Cardiac muscle cell (in vitro differentiated cells and primary cell): ENCODE measurements around the gene FPGS. TPM values are rescaled to one million over a fixed set of nuclear protein-coding genes. Genes with fewer than 3 reads are reported as not detected.

ENCODE experiments used
- DNase-seq, 2 donors: peaks; one replicate each; pipeline versions ENCODE4 v3.0.0 to v3.0.0-alpha.2; 2010 to 2017; ENCODE audit warnings: low read depth in 1 of 2, low spot score in 1 of 2
- H3K27ac ChIP-seq: fragments of 200-600 bp; sonication (generic); 2 replicates; pipeline ENCODE4 v1.5.1; 2016
- H3K27me3 ChIP-seq: fragments of 200-600 bp; sonication (generic); 2 replicates; pipeline ENCODE4 v1.6.0; 2016; ENCODE audit warnings: control low read depth
- H3K36me3 ChIP-seq: fragments of 200-600 bp; sonication (generic); 2 replicates; pipeline ENCODE4 v1.5.1; 2016; ENCODE audit warnings: control low read depth
- H3K4me1 ChIP-seq: fragments of 200-600 bp; sonication (generic); 2 replicates; pipeline ENCODE4 v1.8.1; 2017; ENCODE audit warnings: low read depth, mild to moderate bottlenecking, mixed run types
- H3K4me3 ChIP-seq: fragments of 200-600 bp; sonication (generic); 2 replicates; pipeline ENCODE4 v1.5.1; 2016; ENCODE audit warnings: mild to moderate bottlenecking
- H3K9me3 ChIP-seq: fragments of 200-600 bp; sonication (generic); 2 replicates; pipeline ENCODE4 v1.5.1; 2017; ENCODE audit warnings: low read depth, mild to moderate bottlenecking, control low read depth
- polyA plus RNA-seq: library from polyadenylated mRNA; unstranded; fragments of >200 nt; fragmentation: Nextera tagmentation; extraction: Ambion mirVana; gene quantifications from 2 replicates; pipeline ENCODE4 v1.2.1, GENCODE V29; 2016
- total RNA-seq: library from RNA; depleted of rRNA; stranded (reverse); fragments of >200 nt; gene quantifications from 2 replicates; pipeline ENCODE4 v1.2.3, GENCODE V29; 2016
- TF ChIP-seq, protein P1 (sequence below): IDR thresholded peaks from 2 replicates; pipeline ENCODE4 v1.5.1; 2012; ENCODE audit warnings: low read depth, mild to moderate bottlenecking, low read length

Gene FPGS
- total and polyA plus RNA-seq, 2 experiments from 2014 or later: 78.3 to 123 TPM

DNA sequence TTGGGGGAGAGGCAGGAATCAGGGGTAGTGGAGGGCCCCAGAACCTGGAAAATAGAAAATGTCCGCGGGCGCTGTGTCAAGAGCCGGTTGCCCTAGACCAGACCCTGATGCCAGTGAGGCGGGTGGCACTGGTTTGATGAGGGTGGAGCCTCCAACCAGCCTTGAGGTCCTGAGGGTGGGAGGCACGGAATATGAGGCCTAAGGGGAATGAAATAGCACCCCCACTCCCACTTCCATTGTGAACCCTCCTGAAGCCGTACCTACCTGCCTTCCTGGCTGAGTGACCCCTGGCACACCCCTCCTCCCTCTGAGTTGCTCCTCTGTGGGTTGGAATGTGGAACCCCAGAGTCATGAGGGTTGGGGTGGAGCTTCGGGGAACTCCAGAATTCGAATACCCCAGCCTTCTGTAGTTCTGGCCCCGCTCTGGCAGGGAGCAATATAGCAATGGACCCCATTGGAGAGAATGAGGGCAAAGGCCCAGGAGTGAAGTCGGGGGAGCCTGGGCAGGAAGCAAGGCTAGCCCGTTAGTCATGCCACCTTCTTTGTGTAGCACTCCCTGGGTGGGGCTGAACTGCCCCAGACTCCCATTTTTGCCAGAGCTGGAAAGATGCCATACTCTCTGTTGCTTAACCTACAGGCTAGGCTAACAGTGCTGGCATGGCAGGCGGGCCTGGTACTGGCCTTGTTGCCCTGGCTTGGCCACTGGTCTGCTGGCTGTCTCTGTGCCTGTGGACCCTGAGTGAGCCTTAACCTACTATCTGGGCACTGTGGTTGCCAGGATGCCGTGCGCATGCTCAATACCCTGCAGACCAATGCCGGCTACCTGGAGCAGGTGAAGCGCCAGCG lies 1.0 kb downstream of the FPGS start:
- Histone ChIP-seq H3K4me3 (peak overlapping the region; percentile 59), H3K27ac (peak overlapping the region; percentile 88), H3K9me3 (no peaks in the 10 kb centered on the region), H3K4me1 (peaks cover 17% of the 10 kb centered on the region), H3K36me3 (peaks cover 9% of the 10 kb centered on the region), H3K27me3 (no peaks in the 10 kb centered on the region)
- DNase-seq: peak in 1 of 2 donors; percentile 45
- TF ChIP-seq, protein P1, sequence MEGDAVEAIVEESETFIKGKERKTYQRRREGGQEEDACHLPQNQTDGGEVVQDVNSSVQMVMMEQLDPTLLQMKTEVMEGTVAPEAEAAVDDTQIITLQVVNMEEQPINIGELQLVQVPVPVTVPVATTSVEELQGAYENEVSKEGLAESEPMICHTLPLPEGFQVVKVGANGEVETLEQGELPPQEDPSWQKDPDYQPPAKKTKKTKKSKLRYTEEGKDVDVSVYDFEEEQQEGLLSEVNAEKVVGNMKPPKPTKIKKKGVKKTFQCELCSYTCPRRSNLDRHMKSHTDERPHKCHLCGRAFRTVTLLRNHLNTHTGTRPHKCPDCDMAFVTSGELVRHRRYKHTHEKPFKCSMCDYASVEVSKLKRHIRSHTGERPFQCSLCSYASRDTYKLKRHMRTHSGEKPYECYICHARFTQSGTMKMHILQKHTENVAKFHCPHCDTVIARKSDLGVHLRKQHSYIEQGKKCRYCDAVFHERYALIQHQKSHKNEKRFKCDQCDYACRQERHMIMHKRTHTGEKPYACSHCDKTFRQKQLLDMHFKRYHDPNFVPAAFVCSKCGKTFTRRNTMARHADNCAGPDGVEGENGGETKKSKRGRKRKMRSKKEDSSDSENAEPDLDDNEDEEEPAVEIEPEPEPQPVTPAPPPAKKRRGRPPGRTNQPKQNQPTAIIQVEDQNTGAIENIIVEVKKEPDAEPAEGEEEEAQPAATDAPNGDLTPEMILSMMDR: no peak

DNA sequence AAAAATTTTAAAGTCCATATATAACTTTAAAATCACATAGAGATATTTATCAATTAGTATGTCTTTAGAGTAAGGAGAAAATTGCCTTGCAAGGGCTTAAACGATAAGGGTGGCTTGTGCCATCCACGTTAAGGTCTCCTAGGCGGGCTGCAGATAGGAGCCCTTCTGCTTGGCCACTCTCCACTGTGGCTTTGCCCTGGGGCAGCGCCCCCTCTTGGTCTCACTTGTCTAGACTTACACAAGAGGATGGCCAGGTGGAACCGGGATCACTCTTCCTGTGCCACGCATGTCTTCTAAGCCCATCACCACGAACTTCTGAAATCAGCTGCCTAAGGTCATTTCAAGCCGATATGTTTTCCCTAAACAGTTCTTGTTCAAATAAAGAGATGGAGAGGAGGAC lies 2.9 kb downstream of the FPGS start:
- peaks cover 29% of the 10 kb centered on the region for H3K4me1 ChIP-seq
- H3K9me3 ChIP-seq: no peaks in the 10 kb centered on the region
- peaks cover 9% of the 10 kb centered on the region for H3K36me3 ChIP-seq
- no peak overlapping the region for H3K4me3 ChIP-seq
- DNase-seq: peak; percentile 42 to 67
- H3K27ac ChIP-seq: no peak overlapping the region
- TF ChIP-seq, protein P1: peak; percentile 31
- H3K27me3 ChIP-seq: no peaks in the 10 kb centered on the region

- Histone ChIP-seq H3K36me3 (peaks cover 9% of the 10 kb centered on the region), H3K9me3 (no peaks in the 10 kb centered on the region), H3K4me1 (peaks cover 25% of the 10 kb centered on the region), H3K27ac (no peak overlapping the region), H3K27me3 (no peaks in the 10 kb centered on the region), H3K4me3 (no peak overlapping the region)
- TF ChIP-seq, protein P1: no peak
- no peak for DNase-seq
Observed at GRCh38 chr9:127806871-127807270, 4.2 kb downstream of the FPGS start.

- Histone ChIP-seq H3K27me3 (no peaks in the 10 kb centered on the region), H3K4me1 (peaks cover 23% of the 10 kb centered on the region), H3K4me3 (no peak overlapping the region), H3K9me3 (no peaks in the 10 kb centered on the region), H3K36me3 (peaks cover 21% of the 10 kb centered on the region), H3K27ac (no peak overlapping the region)
- TF ChIP-seq, protein P1: no peak
- no peak for DNase-seq
Observed at GRCh38 chr9:127808347-127809001, 5.8 kb downstream of the FPGS start.

DNA sequence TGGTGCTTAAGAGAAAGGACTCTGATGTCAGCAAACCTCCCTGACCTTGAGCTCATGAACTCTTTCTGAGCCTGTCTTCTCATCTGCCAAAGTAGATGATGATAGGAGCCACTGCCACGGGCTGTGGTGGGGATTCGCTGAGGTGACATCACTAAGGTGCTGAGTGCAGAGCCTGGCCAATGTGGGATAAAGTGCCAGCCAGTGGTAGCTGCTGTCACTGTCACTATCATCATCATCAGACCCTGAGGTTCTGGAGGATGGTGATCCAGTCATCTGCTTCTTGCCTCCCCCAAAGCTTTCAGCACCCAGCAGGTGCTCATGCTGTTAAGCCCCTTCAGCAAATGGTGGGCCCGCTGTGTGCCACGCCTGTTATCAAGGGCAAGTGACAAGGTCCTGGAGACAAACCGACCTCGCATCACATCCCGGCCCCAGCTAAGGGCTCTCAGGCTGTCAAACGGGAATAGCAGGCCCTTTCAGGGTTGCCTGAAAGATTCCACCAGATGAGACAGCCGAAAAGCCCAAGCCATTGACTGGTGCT lies 6.4 kb downstream of the FPGS start:
- Histone ChIP-seq H3K4me1 (peaks cover 19% of the 10 kb centered on the region), H3K9me3 (no peaks in the 10 kb centered on the region), H3K4me3 (no peak overlapping the region), H3K27ac (peak overlapping the region; percentile 61), H3K36me3 (peaks cover 25% of the 10 kb centered on the region), H3K27me3 (no peaks in the 10 kb centered on the region)
- TF ChIP-seq, protein P1: no peak
- DNase-seq: peak in 1 of 2 donors; percentile 43
